ENCODE data around the gene DDAH2. TPM values are rescaled to one million over a fixed set of nuclear protein-coding genes. Genes with fewer than 3 reads are reported as not detected.
A peak's percentile ranks its signal among the peaks of the same experiment; 100 is the strongest.

DDAH2 gene
- total RNA-seq, 2 donors from 2014 or later = 150 to 153 TPM

GRCh38 chr6:31775184-31775583 is 46.1 kb upstream of the DDAH2 start:
- Mint-ChIP-seq H3K4me1 (no peaks in the 10 kb centered on the region), H3K9me3 (no peaks in the 10 kb centered on the region), H3K27me3 (ENCODE audit: insufficient read depth) (no peaks in the 10 kb centered on the region), H3K4me3 (no peak overlapping the region), H3K27ac (peak overlapping the region; percentile 61), H3K36me3 (ENCODE audit: low read depth) (peaks cover 5% of the 10 kb centered on the region)
- Histone ChIP-seq H3K4me3 (ENCODE audit: low read length) (no peak overlapping the region), H3K9ac (ENCODE audit: extremely low read depth, low read length, poor library complexity, severe bottlenecking) (no peak overlapping the region), H3K27me3 (ENCODE audit: control insufficient read depth, insufficient read depth, low read length, poor library complexity, severe bottlenecking) (no peaks in the 10 kb centered on the region), H3K27ac (ENCODE audit: low read depth, low read length) (no peak overlapping the region), H3K36me3 (ENCODE audit: control insufficient read depth, insufficient read depth, low read length) (peaks cover 12% of the 10 kb centered on the region), H3K9me3 (ENCODE audit: control insufficient read depth, low read length) (no peaks in the 10 kb centered on the region), H3K4me1 (ENCODE audit: control insufficient read depth, insufficient read depth, low read length) (no peaks in the 10 kb centered on the region)
- 90 to 100% methylated on average over 1 to 4 of the region's 4 CpGs for WGBS, 2 experiments (ENCODE audit: insufficient coverage in 1 of 2, insufficient read length in 1 of 2)
- TF ChIP-seq, protein P1, sequence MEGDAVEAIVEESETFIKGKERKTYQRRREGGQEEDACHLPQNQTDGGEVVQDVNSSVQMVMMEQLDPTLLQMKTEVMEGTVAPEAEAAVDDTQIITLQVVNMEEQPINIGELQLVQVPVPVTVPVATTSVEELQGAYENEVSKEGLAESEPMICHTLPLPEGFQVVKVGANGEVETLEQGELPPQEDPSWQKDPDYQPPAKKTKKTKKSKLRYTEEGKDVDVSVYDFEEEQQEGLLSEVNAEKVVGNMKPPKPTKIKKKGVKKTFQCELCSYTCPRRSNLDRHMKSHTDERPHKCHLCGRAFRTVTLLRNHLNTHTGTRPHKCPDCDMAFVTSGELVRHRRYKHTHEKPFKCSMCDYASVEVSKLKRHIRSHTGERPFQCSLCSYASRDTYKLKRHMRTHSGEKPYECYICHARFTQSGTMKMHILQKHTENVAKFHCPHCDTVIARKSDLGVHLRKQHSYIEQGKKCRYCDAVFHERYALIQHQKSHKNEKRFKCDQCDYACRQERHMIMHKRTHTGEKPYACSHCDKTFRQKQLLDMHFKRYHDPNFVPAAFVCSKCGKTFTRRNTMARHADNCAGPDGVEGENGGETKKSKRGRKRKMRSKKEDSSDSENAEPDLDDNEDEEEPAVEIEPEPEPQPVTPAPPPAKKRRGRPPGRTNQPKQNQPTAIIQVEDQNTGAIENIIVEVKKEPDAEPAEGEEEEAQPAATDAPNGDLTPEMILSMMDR (conservative IDR thresholded peaks at IDR 0.05) = peak; percentile 25
- DNase-seq = no peak

DNA sequence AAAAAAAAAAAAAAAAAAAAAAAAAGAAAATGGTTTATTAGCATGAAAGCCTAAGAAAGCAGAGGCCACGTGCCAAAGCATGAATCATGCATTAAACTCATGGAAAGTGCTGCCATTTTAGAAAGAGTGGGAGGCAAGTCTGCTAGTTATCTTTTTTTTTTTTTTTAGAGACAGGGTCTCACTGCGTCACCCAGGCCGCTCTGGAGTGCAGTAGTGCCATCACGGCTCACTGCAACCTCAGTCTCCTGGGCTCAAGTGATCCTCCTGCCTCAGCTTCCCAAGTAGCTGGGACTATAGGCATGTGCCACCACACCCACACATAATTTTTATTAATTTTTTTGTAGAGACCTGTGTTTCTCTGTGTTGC is 42.9 kb upstream of the DDAH2 start:
- no peaks in the 10 kb centered on the region for H3K36me3 Mint-ChIP-seq (ENCODE audit: low read depth)
- TF ChIP-seq, protein P1 (conservative IDR thresholded peaks at IDR 0.05) = no peak
- no peak for DNase-seq
- H3K9ac ChIP-seq (ENCODE audit: extremely low read depth, low read length, poor library complexity, severe bottlenecking) = no peak overlapping the region
- H3K9me3 Mint-ChIP-seq = no peaks in the 10 kb centered on the region
- H3K36me3 ChIP-seq (ENCODE audit: control insufficient read depth, insufficient read depth, low read length) = no peaks in the 10 kb centered on the region
- H3K4me3 Mint-ChIP-seq = no peak overlapping the region
- no peaks in the 10 kb centered on the region for H3K27me3 Mint-ChIP-seq (ENCODE audit: insufficient read depth)
- H3K4me3 ChIP-seq (ENCODE audit: low read length) = no peak overlapping the region
- no peak overlapping the region for H3K27ac ChIP-seq (ENCODE audit: low read depth, low read length)
- H3K9me3 ChIP-seq (ENCODE audit: control insufficient read depth, low read length) = no peaks in the 10 kb centered on the region
- H3K27ac Mint-ChIP-seq = no peak overlapping the region
- no peaks in the 10 kb centered on the region for H3K4me1 Mint-ChIP-seq
- no peaks in the 10 kb centered on the region for H3K27me3 ChIP-seq (ENCODE audit: control insufficient read depth, insufficient read depth, low read length, poor library complexity, severe bottlenecking)
- 94 to 100% methylated on average over 1 to 4 of the region's 4 CpGs for WGBS, 2 experiments (ENCODE audit: insufficient coverage in 1 of 2, insufficient read length in 1 of 2)
- no peaks in the 10 kb centered on the region for H3K4me1 ChIP-seq (ENCODE audit: control insufficient read depth, insufficient read depth, low read length)

GRCh38 chr6:31770860-31771259 is 41.8 kb upstream of the DDAH2 start:
- H3K4me1 ChIP-seq (ENCODE audit: control insufficient read depth, insufficient read depth, low read length) = no peaks in the 10 kb centered on the region
- no peaks in the 10 kb centered on the region for H3K27me3 ChIP-seq (ENCODE audit: control insufficient read depth, insufficient read depth, low read length, poor library complexity, severe bottlenecking)
- TF ChIP-seq, protein P1 (conservative IDR thresholded peaks at IDR 0.05) = no peak
- H3K36me3 ChIP-seq (ENCODE audit: control insufficient read depth, insufficient read depth, low read length) = no peaks in the 10 kb centered on the region
- H3K27ac ChIP-seq (ENCODE audit: low read depth, low read length) = no peak overlapping the region
- Mint-ChIP-seq H3K9me3 (no peaks in the 10 kb centered on the region), H3K4me3 (no peak overlapping the region), H3K27ac (no peak overlapping the region), H3K27me3 (ENCODE audit: insufficient read depth) (no peaks in the 10 kb centered on the region), H3K36me3 (ENCODE audit: low read depth) (no peaks in the 10 kb centered on the region), H3K4me1 (peaks cover 7% of the 10 kb centered on the region)
- no peak for DNase-seq
- no peak overlapping the region for H3K4me3 ChIP-seq (ENCODE audit: low read length)
- H3K9me3 ChIP-seq (ENCODE audit: control insufficient read depth, low read length) = no peaks in the 10 kb centered on the region
- WGBS, 2 experiments (ENCODE audit: insufficient coverage in 1 of 2, insufficient read length in 1 of 2) = 90 to 100% methylated on average over 2 of the region's 2 CpGs
- no peak overlapping the region for H3K9ac ChIP-seq (ENCODE audit: extremely low read depth, low read length, poor library complexity, severe bottlenecking)

All from endodermal cell (in vitro differentiated cells).